HepG2 (cell line): ENCODE measurements around the gene MAP1B.

Experiments used
- ARID2 ChIP-seq: sonication (generic); formaldehyde crosslinking; IDR thresholded peaks from 2 replicates; pipeline ENCODE4 v1.8.1; 2022; ENCODE audit warnings: mild to moderate bottlenecking, missing genetic modification reagents, borderline replicate concordance
- PHF8 ChIP-seq: sonication (generic); formaldehyde crosslinking; IDR thresholded peaks from 2 replicates; pipeline ENCODE4 v1.5.0; 2020; ENCODE audit warnings: missing genetic modification reagents
- ZNF124 ChIP-seq: sonication (generic); formaldehyde crosslinking; IDR thresholded peaks from 2 replicates; pipeline ENCODE4 v1.4.0; 2020; ENCODE audit warnings: missing genetic modification reagents
- TF ChIP-seq, protein P1 (sequence below): sonication (generic); formaldehyde crosslinking; IDR thresholded peaks from 2 replicates; pipeline ENCODE4 v1.5.0; 2020; ENCODE audit warnings: mild to moderate bottlenecking, missing genetic modification reagents, moderate library complexity
- TF ChIP-seq, protein P2 (sequence below), 2 experiments: IDR thresholded peaks; 2 replicates each; pipeline ENCODE4 v1.6.1; 2011 to 2012; ENCODE audit warnings: low read length in 2 of 2, borderline replicate concordance in 1 of 2, low read depth in 1 of 2, mild to moderate bottlenecking in 1 of 2, moderate library complexity in 1 of 2
- TF ChIP-seq, protein P3 (sequence below): sonication (generic); formaldehyde crosslinking; conservative IDR thresholded peaks from 2 replicates; pipeline ENCODE4 v1.8.1; 2023; ENCODE audit warnings: missing genetic modification reagents

DNA sequence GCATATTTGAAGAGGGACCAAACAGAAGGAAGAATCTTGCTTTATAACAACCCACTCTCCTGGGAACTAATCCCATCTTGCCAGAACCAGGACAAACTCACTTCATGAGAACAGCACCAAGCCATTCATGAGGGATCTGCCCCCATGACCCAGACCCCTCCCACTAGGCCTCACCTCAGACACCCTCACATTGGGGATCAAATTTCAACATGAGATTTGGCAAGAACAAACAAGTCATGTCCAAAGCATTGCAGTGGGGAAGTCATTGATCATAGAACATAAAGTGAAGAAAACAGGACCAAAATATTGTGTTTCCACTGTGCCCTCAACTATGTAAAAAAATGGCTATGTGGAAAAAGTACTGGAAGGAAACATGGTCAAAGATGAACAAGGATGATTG is 43.9 kb downstream of the MAP1B start:
- TF ChIP-seq ARID2 (no peak), ZNF124 (CRISPR knock-in tag) (no peak), PHF8 (CRISPR knock-in tag) (no peak)
- TF ChIP-seq, protein P1, sequence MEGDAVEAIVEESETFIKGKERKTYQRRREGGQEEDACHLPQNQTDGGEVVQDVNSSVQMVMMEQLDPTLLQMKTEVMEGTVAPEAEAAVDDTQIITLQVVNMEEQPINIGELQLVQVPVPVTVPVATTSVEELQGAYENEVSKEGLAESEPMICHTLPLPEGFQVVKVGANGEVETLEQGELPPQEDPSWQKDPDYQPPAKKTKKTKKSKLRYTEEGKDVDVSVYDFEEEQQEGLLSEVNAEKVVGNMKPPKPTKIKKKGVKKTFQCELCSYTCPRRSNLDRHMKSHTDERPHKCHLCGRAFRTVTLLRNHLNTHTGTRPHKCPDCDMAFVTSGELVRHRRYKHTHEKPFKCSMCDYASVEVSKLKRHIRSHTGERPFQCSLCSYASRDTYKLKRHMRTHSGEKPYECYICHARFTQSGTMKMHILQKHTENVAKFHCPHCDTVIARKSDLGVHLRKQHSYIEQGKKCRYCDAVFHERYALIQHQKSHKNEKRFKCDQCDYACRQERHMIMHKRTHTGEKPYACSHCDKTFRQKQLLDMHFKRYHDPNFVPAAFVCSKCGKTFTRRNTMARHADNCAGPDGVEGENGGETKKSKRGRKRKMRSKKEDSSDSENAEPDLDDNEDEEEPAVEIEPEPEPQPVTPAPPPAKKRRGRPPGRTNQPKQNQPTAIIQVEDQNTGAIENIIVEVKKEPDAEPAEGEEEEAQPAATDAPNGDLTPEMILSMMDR (CRISPR knock-in tag) = no peak
- TF ChIP-seq, protein P2, sequence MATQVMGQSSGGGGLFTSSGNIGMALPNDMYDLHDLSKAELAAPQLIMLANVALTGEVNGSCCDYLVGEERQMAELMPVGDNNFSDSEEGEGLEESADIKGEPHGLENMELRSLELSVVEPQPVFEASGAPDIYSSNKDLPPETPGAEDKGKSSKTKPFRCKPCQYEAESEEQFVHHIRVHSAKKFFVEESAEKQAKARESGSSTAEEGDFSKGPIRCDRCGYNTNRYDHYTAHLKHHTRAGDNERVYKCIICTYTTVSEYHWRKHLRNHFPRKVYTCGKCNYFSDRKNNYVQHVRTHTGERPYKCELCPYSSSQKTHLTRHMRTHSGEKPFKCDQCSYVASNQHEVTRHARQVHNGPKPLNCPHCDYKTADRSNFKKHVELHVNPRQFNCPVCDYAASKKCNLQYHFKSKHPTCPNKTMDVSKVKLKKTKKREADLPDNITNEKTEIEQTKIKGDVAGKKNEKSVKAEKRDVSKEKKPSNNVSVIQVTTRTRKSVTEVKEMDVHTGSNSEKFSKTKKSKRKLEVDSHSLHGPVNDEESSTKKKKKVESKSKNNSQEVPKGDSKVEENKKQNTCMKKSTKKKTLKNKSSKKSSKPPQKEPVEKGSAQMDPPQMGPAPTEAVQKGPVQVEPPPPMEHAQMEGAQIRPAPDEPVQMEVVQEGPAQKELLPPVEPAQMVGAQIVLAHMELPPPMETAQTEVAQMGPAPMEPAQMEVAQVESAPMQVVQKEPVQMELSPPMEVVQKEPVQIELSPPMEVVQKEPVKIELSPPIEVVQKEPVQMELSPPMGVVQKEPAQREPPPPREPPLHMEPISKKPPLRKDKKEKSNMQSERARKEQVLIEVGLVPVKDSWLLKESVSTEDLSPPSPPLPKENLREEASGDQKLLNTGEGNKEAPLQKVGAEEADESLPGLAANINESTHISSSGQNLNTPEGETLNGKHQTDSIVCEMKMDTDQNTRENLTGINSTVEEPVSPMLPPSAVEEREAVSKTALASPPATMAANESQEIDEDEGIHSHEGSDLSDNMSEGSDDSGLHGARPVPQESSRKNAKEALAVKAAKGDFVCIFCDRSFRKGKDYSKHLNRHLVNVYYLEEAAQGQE (IDR thresholded peaks at IDR 0.05; ENCODE audit: borderline replicate concordance in 1 of 2, low read depth in 1 of 2, low read length in 2 of 2) = no peak
- TF ChIP-seq, protein P3, sequence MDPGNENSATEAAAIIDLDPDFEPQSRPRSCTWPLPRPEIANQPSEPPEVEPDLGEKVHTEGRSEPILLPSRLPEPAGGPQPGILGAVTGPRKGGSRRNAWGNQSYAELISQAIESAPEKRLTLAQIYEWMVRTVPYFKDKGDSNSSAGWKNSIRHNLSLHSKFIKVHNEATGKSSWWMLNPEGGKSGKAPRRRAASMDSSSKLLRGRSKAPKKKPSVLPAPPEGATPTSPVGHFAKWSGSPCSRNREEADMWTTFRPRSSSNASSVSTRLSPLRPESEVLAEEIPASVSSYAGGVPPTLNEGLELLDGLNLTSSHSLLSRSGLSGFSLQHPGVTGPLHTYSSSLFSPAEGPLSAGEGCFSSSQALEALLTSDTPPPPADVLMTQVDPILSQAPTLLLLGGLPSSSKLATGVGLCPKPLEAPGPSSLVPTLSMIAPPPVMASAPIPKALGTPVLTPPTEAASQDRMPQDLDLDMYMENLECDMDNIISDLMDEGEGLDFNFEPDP (CRISPR knock-in tag) = no peak
